Measurements from ENCODE around the gene AGPAT3. TPM values are rescaled to one million over a fixed set of nuclear protein-coding genes. Genes with fewer than 3 reads are reported as not detected.

Gene AGPAT3
- total and polyA plus RNA-seq, 10 of the 15 experiments (the other 5 are each of a cell fraction or from before 2014, with no cell fraction given) = 1.2 to 110 (median 30.8) TPM

DNA sequence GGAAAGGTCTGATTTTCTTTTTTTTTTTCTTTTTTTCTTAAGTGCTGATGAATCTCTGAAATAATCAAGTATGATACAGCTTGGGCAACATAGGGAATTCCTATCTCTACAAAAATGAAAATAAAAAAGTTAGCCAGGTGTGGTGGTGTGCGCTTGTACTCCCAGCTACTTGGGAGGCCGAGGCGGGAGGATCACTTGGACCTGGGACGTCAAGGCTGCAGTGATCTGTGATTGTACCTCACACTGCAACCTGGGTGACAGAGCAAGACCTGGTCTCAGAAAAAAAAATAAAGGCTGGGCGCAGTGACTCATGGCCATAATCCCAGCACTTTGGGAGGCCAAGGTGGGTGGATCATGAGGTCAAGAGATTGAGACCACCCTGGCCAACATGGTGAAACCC lies 153.1 kb downstream of the AGPAT3 start:
- ATAC-seq (no peak), FAIRE-seq (no peak), DNase-seq (ENCODE audit: low read depth, low spot score) (no peak)
- no peak overlapping the region for H3K9ac ChIP-seq (ENCODE audit: control insufficient read depth, insufficient read depth, low read length)
- in situ Hi-C loops (cut with MboI) = loop anchor here (5.0 kb wide), 1 partner anchor 34 kb away; no protein-coding TSS in a partner anchor
- no TSS peak for BruUV-seq (replicated peaks)
- no peaks in the 10 kb centered on the region; a peak in 1 of 4 replicates for H3K36me3 ChIP-seq (ENCODE audit: control insufficient read depth in 2 of 2, insufficient read depth in 2 of 2, low read length in 1 of 2)
- peak overlapping the region; percentile 15; the same call in 1 of the 2 replicates for H3K4me3 ChIP-seq
- H3K4me1 ChIP-seq (ENCODE audit: control insufficient read depth, insufficient read depth, low read length) = peaks cover 14% of the 10 kb centered on the region
- H3K27ac ChIP-seq (ENCODE audit: control insufficient read depth, insufficient read depth) = no peak overlapping the region
- POLR2A ChIA-PET = interaction anchor here (0.7 to 0.9 kb wide), 2 partner anchors 26 to 246 kb away, joined by 3 read pairs; no protein-coding TSS in a partner anchor
- H2AFZ ChIP-seq (ENCODE audit: control insufficient read depth, low read depth, low read length) = no peak overlapping the region
- CTCF ChIA-PET = interaction anchor here (0.7 kb wide), 1 partner anchor 843 kb away, joined by 4 read pairs; no protein-coding TSS in a partner anchor
- 98% methylated on average over 5 of the region's 5 CpGs for WGBS (ENCODE audit: insufficient coverage, insufficient replicate concordance, low lambda C conversion rate, missing lambda C conversion rate)
- H3K79me2 ChIP-seq (ENCODE audit: control insufficient read depth, insufficient read depth, low read length) = peaks cover 92% of the 10 kb centered on the region
- SMC1A ChIA-PET (ENCODE audit: uncharacterized antibody, unreplicated experiment) = interaction anchor here (0.6 to 1.4 kb wide), 3 partner anchors 17 to 895 kb away, joined by 3 to 6 read pairs (median 3); no protein-coding TSS in a partner anchor
- TF ChIP-seq SMAD5 (IDR thresholded peaks at IDR 0.05; ENCODE audit: low read depth) = no peak
- no peak for TF ChIP-seq YY1 (IDR thresholded peaks at IDR 0.05; ENCODE audit: low read depth, low read length)
- no peak for TF ChIP-seq HCFC1 (IDR thresholded peaks at IDR 0.05; ENCODE audit: low read length)
- no peak for TF ChIP-seq RELA (IDR thresholded peaks at IDR 0.05; ENCODE audit: borderline replicate concordance, partially characterized antibody)
- no peak for TF ChIP-seq CREM (IDR thresholded peaks at IDR 0.05; ENCODE audit: low read depth)
- TF ChIP-seq ZNF592 (IDR thresholded peaks at IDR 0.05) = no peak
- TF ChIP-seq TCF7 (IDR thresholded peaks at IDR 0.05; ENCODE audit: borderline replicate concordance) = no peak
- no peak for TF ChIP-seq SP1 (IDR thresholded peaks at IDR 0.05; ENCODE audit: low read depth, low read length)
- no peak for TF ChIP-seq RAD21 (IDR thresholded peaks at IDR 0.05; ENCODE audit: insufficient read depth, low read depth, low read length)
- TF ChIP-seq USF1 (IDR thresholded peaks at IDR 0.05; ENCODE audit: borderline replicate concordance, extremely low read length, insufficient read depth, low read depth, low read length) = no peak
- no peak for TF ChIP-seq MYC (IDR thresholded peaks at IDR 0.05; ENCODE audit: insufficient read depth, insufficient read length, insufficient replicate concordance, low read length, severe bottlenecking)
- no peak for TF ChIP-seq CHD1 (IDR thresholded peaks at IDR 0.05; ENCODE audit: low read depth, low read length)
- TF ChIP-seq STAT1 (conservative IDR thresholded peaks at IDR 0.05) = no peak
- TF ChIP-seq KDM1A (IDR thresholded peaks at IDR 0.05; ENCODE audit: borderline replicate concordance) = no peak
- no peak for TF ChIP-seq KAT2A (conservative IDR thresholded peaks at IDR 0.05; ENCODE audit: control insufficient read depth, low read depth, low read length)
- no peak for TF ChIP-seq ZZZ3 (IDR thresholded peaks at IDR 0.05; ENCODE audit: control insufficient read depth, insufficient read length, low read depth)
- TF ChIP-seq, protein P1, sequence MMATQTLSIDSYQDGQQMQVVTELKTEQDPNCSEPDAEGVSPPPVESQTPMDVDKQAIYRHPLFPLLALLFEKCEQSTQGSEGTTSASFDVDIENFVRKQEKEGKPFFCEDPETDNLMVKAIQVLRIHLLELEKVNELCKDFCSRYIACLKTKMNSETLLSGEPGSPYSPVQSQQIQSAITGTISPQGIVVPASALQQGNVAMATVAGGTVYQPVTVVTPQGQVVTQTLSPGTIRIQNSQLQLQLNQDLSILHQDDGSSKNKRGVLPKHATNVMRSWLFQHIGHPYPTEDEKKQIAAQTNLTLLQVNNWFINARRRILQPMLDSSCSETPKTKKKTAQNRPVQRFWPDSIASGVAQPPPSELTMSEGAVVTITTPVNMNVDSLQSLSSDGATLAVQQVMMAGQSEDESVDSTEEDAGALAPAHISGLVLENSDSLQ (IDR thresholded peaks at IDR 0.05) = no peak
- TF ChIP-seq ELK1 (IDR thresholded peaks at IDR 0.05; ENCODE audit: low read depth, low read length) = no peak
- no peak for TF ChIP-seq KLF5 (IDR thresholded peaks at IDR 0.05; ENCODE audit: partially characterized antibody)
- H4K20me1 ChIP-seq (ENCODE audit: control insufficient read depth, insufficient read depth) = no peaks in the 10 kb centered on the region; the same call in 1 of the 2 replicates
- H3K27me3 ChIP-seq (replicated peaks in 1 of 2; ENCODE audit: control insufficient read depth in 2 of 2, insufficient read depth in 2 of 2, low read length in 1 of 2) = no peaks in the 10 kb centered on the region
- no peaks in the 10 kb centered on the region for H3K9me3 ChIP-seq (replicated peaks; ENCODE audit: control insufficient read depth, insufficient read depth, low read length)
- no peak overlapping the region for H3K4me2 ChIP-seq (ENCODE audit: control insufficient read depth, insufficient read depth)
- intact Hi-C loops (cut with micrococcal nuclease; ENCODE audit: unreplicated experiment) = no loop called here
- RAD21 ChIA-PET (ENCODE audit: unreplicated experiment) = no interaction called here
